ENCODE measurements around the gene BPIFA1. TPM values are rescaled to one million over a fixed set of nuclear protein-coding genes. Genes with fewer than 3 reads are reported as not detected.
A peak's percentile ranks its signal among the peaks of the same experiment; 100 is the strongest.

Gene BPIFA1
- total and polyA plus RNA-seq, 2 donors (not counting 1 experiment from before 2014, with no cell fraction given) = not detected

DNA sequence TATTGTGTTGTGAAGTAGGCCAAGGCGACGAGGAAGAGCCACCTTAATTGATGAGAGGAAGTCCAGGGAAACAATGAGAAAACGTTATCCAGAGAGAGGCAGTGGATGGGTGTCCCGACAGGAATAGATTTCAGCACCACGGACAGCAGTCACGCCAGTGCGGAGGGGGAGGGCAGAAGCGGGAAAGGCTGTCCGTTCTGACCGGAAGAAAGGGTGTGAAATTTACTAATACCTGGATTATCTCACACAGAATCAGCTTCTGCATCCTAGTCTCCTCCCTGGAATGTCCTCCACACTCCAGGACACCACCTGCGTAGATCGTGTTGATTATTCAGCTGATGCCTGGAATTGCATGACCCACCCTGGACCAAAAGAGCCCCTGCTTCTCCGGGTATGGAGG lies 26.0 kb upstream of the BPIFA1 start:
- Histone ChIP-seq H3K4me2 (ENCODE audit: extremely low read depth, insufficient read depth, low read length) (no peak overlapping the region), H3K27ac (ENCODE audit: insufficient read depth, low read length) (no peak overlapping the region), H2AFZ (ENCODE audit: low read length) (no peak overlapping the region), H4K20me1 (ENCODE audit: control insufficient read depth, extremely low read depth, insufficient read depth, low read length) (no peaks in the 10 kb centered on the region), H3K4me3 (replicated peaks in 1 of 4; ENCODE audit: control extremely low read depth in 1 of 4, insufficient read depth in 1 of 4, low read depth in 3 of 4, low read length in 4 of 4) (no peak overlapping the region), H3K79me2 (ENCODE audit: control insufficient read depth, insufficient read depth, low read length) (no peaks in the 10 kb centered on the region), H3K36me3 (ENCODE audit: control insufficient read depth, insufficient read depth, low read length) (no peaks in the 10 kb centered on the region), H3K27me3 (ENCODE audit: control insufficient read depth, insufficient read depth, low read length) (no peaks in the 10 kb centered on the region), H3K4me1 (ENCODE audit: control insufficient read depth, extremely low read depth, insufficient read depth, low read length) (no peaks in the 10 kb centered on the region), H3K9me3 (ENCODE audit: control insufficient read depth, insufficient read depth, low read depth, low read length) (no peaks in the 10 kb centered on the region), H3K9ac (ENCODE audit: insufficient read depth, low read length) (no peak overlapping the region)
- TF ChIP-seq, protein P1, sequence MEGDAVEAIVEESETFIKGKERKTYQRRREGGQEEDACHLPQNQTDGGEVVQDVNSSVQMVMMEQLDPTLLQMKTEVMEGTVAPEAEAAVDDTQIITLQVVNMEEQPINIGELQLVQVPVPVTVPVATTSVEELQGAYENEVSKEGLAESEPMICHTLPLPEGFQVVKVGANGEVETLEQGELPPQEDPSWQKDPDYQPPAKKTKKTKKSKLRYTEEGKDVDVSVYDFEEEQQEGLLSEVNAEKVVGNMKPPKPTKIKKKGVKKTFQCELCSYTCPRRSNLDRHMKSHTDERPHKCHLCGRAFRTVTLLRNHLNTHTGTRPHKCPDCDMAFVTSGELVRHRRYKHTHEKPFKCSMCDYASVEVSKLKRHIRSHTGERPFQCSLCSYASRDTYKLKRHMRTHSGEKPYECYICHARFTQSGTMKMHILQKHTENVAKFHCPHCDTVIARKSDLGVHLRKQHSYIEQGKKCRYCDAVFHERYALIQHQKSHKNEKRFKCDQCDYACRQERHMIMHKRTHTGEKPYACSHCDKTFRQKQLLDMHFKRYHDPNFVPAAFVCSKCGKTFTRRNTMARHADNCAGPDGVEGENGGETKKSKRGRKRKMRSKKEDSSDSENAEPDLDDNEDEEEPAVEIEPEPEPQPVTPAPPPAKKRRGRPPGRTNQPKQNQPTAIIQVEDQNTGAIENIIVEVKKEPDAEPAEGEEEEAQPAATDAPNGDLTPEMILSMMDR (conservative IDR thresholded peaks at IDR 0.05 in 1 of 2, IDR thresholded peaks at IDR 0.05 in 1 of 2; ENCODE audit: low read depth in 1 of 2, low read length in 2 of 2) = no peak
- TF ChIP-seq EZH2 (IDR thresholded peaks at IDR 0.05; ENCODE audit: low read length, missing control alignments) = no peak
- DNase-seq (ENCODE audit: low read depth in 2 of 2) = peak; percentile 47 to 50

DNA sequence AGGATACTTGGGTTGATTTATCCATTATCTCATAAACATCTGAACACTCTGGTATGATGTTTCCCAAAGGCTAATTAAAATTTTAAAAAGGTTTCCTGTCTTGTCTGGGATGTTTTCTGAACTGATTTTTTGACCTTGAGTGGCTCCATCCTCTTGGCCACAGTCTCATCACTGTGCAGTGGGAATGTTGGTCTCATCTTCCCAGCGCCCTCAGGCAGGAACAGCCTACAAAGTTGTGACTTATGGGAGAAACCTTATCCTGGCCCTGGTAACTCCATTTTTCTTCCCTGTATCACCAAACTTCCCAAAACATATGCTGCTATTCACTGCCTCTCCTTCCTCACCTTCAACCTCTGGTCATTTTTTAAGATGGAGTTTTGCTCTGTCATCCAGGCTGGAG lies 25.4 kb upstream of the BPIFA1 start:
- H3K4me3 ChIP-seq (replicated peaks in 1 of 4; ENCODE audit: control extremely low read depth in 1 of 4, insufficient read depth in 1 of 4, low read depth in 3 of 4, low read length in 4 of 4) = no peak overlapping the region
- H3K4me1 ChIP-seq (ENCODE audit: control insufficient read depth, extremely low read depth, insufficient read depth, low read length) = no peaks in the 10 kb centered on the region
- no peaks in the 10 kb centered on the region for H3K79me2 ChIP-seq (ENCODE audit: control insufficient read depth, insufficient read depth, low read length)

DNA sequence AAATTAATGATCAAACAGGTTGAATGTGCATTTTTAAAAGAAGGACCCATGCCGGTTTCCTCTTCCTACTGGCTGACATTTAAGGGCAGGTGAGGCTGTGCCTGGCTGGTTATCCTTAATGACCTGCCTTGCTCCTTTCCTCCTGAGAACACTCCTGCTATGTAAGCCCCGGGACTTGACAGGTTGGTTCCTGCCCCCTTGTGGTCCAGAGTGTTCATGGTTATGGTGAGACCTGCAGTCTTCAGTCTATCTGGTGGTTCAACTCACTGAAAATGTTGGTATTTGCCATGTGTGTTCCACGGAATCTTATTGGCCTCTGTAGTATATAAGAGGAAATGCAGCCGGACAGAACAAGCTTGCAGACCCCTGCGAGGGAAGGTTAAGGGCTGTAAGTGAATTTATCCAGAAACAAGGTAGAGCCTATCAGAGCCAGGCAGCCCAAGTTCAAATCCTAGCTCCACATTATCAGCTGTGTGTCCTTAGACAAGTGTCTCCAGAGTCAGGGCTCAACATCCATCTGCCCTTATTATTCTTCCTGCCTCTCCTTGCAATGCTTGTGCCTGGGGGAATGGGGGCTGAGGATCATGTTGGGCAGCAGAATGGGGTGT lies 23.9 kb upstream of the BPIFA1 start:
- Histone ChIP-seq H3K27me3 (ENCODE audit: control insufficient read depth, insufficient read depth, low read length) (no peaks in the 10 kb centered on the region), H2AFZ (ENCODE audit: low read length) (no peak overlapping the region), H3K4me3 (replicated peaks in 1 of 4; ENCODE audit: control extremely low read depth in 1 of 4, insufficient read depth in 1 of 4, low read depth in 3 of 4, low read length in 4 of 4) (no peak overlapping the region), H3K27ac (ENCODE audit: insufficient read depth, low read length) (no peak overlapping the region), H3K4me2 (ENCODE audit: extremely low read depth, insufficient read depth, low read length) (no peak overlapping the region), H3K36me3 (ENCODE audit: control insufficient read depth, insufficient read depth, low read length) (no peaks in the 10 kb centered on the region), H3K9ac (ENCODE audit: insufficient read depth, low read length) (no peak overlapping the region), H4K20me1 (ENCODE audit: control insufficient read depth, extremely low read depth, insufficient read depth, low read length) (no peaks in the 10 kb centered on the region), H3K9me3 (ENCODE audit: control insufficient read depth, insufficient read depth, low read depth, low read length) (no peaks in the 10 kb centered on the region), H3K4me1 (ENCODE audit: control insufficient read depth, extremely low read depth, insufficient read depth, low read length) (no peaks in the 10 kb centered on the region), H3K79me2 (ENCODE audit: control insufficient read depth, insufficient read depth, low read length) (no peaks in the 10 kb centered on the region)
- DNase-seq (ENCODE audit: low read depth in 2 of 2) = peak; percentile 25 to 26
- no peak for TF ChIP-seq EZH2 (IDR thresholded peaks at IDR 0.05; ENCODE audit: low read length, missing control alignments)
- TF ChIP-seq, protein P1 (conservative IDR thresholded peaks at IDR 0.05 in 1 of 2, IDR thresholded peaks at IDR 0.05 in 1 of 2; ENCODE audit: low read depth in 1 of 2, low read length in 2 of 2) = peak; percentile 10 to 44

More for the DNA sequence above, 25.4 kb upstream of the BPIFA1 start:
- DNase-seq (ENCODE audit: low read depth in 2 of 2) = no peak
- TF ChIP-seq EZH2 (IDR thresholded peaks at IDR 0.05; ENCODE audit: low read length, missing control alignments) = no peak
- TF ChIP-seq, protein P1 (conservative IDR thresholded peaks at IDR 0.05 in 1 of 2, IDR thresholded peaks at IDR 0.05 in 1 of 2; ENCODE audit: low read depth in 1 of 2, low read length in 2 of 2) = no peak
- H3K4me2 ChIP-seq (ENCODE audit: extremely low read depth, insufficient read depth, low read length) = no peak overlapping the region
- no peaks in the 10 kb centered on the region for H3K9me3 ChIP-seq (ENCODE audit: control insufficient read depth, insufficient read depth, low read depth, low read length)
- no peaks in the 10 kb centered on the region for H4K20me1 ChIP-seq (ENCODE audit: control insufficient read depth, extremely low read depth, insufficient read depth, low read length)
- H3K27me3 ChIP-seq (ENCODE audit: control insufficient read depth, insufficient read depth, low read length) = no peaks in the 10 kb centered on the region
- H3K27ac ChIP-seq (ENCODE audit: insufficient read depth, low read length) = no peak overlapping the region
- no peak overlapping the region for H2AFZ ChIP-seq (ENCODE audit: low read length)
- no peak overlapping the region for H3K9ac ChIP-seq (ENCODE audit: insufficient read depth, low read length)
- H3K36me3 ChIP-seq (ENCODE audit: control insufficient read depth, insufficient read depth, low read length) = no peaks in the 10 kb centered on the region

All from fibroblast of lung (primary cell).